H9 (cell line): ENCODE data around the gene C19orf47. TPM values are rescaled to one million over a fixed set of nuclear protein-coding genes. Genes with fewer than 3 reads are reported as not detected.
A peak's percentile ranks its signal among the peaks of the same experiment; 100 is the strongest.

Source experiments
- DNase-seq: peaks from one replicate; pipeline ENCODE4 v3.0.0-alpha.2; 2017
- H2AFZ ChIP-seq: one replicate; pipeline ENCODE4 v1.6.1; 2013; ENCODE audit warnings: mild to moderate bottlenecking, low read length, control low read depth, moderate library complexity
- H2AK5ac ChIP-seq: 2 replicates; pipeline ENCODE4 v1.6.1; 2013; ENCODE audit warnings: low read length, control low read depth, mixed read lengths; ENCODE audit not compliant: insufficient read length
- H2BK120ac ChIP-seq: one replicate; pipeline ENCODE4 v1.6.1; 2013; ENCODE audit warnings: low read depth, mild to moderate bottlenecking, low read length, control low read depth, inconsistent platforms; ENCODE audit not compliant: poor library complexity, severe bottlenecking
- H2BK12ac ChIP-seq: 2 replicates; pipeline ENCODE4 v1.6.1; 2013; ENCODE audit warnings: low read length, control low read depth, mixed read lengths, low read depth; ENCODE audit not compliant: insufficient read length
- H2BK15ac ChIP-seq: 2 replicates; pipeline ENCODE4 v1.6.1; 2013; ENCODE audit warnings: low read depth, low read length, control low read depth
- H2BK20ac ChIP-seq: one replicate; pipeline ENCODE4 v1.6.1; 2013; ENCODE audit warnings: low read depth, mild to moderate bottlenecking, low read length, control low read depth, inconsistent platforms; ENCODE audit not compliant: poor library complexity, severe bottlenecking
- H2BK5ac ChIP-seq: 2 replicates; pipeline ENCODE4 v1.6.1; 2013; ENCODE audit warnings: low read length, control low read depth, mixed read lengths; ENCODE audit not compliant: insufficient read length
- H3K14ac ChIP-seq: 2 replicates; pipeline ENCODE4 v1.6.1; 2013; ENCODE audit warnings: low read length, control low read depth; ENCODE audit not compliant: insufficient read depth
- H3K18ac ChIP-seq: 2 replicates; pipeline ENCODE4 v1.6.1; 2013; ENCODE audit warnings: low read depth, mild to moderate bottlenecking, mixed read lengths, low read length, control low read depth; ENCODE audit not compliant: insufficient read length
- H3K23ac ChIP-seq: 2 replicates; pipeline ENCODE4 v1.6.1; 2013; ENCODE audit warnings: low read length, control low read depth, mixed read lengths, low read depth; ENCODE audit not compliant: insufficient read length
- H3K23me2 ChIP-seq: 2 replicates; pipeline ENCODE4 v1.6.1; 2013; ENCODE audit warnings: low read depth, mild to moderate bottlenecking, mixed read lengths, low read length, control low read depth; ENCODE audit not compliant: insufficient read length, poor library complexity, severe bottlenecking
- H3K27ac ChIP-seq: 2 replicates; pipeline ENCODE4 v1.5.1; 2013; ENCODE audit warnings: low read length, control low read depth, mixed read lengths, low read depth; ENCODE audit not compliant: insufficient read length
- H3K27me3 ChIP-seq: 2 replicates; pipeline ENCODE4 v1.6.1; 2013; ENCODE audit warnings: low read length, control low read depth, inconsistent platforms; ENCODE audit not compliant: insufficient read depth
- H3K4ac ChIP-seq: 2 replicates; pipeline ENCODE4 v1.6.1; 2013; ENCODE audit warnings: low read depth, mild to moderate bottlenecking, control low read depth, inconsistent platforms, low read length, moderate library complexity
- H3K4me1 ChIP-seq: 2 replicates; pipeline ENCODE4 v1.6.1; 2013; ENCODE audit warnings: low read length, control low read depth, inconsistent platforms; ENCODE audit not compliant: insufficient read depth
- H3K4me2 ChIP-seq: 2 replicates; pipeline ENCODE4 v1.6.1; 2013; ENCODE audit warnings: low read length, control low read depth, mixed read lengths; ENCODE audit not compliant: insufficient read length, insufficient read depth
- H3K56ac ChIP-seq: 2 replicates; pipeline ENCODE4 v1.6.1; 2013; ENCODE audit warnings: low read depth, mild to moderate bottlenecking, mixed read lengths, low read length, control low read depth; ENCODE audit not compliant: insufficient read length
- H3K79me1 ChIP-seq: 2 replicates; pipeline ENCODE4 v1.6.1; 2013; ENCODE audit warnings: low read depth, mild to moderate bottlenecking, moderate library complexity, low read length, control low read depth, inconsistent platforms; ENCODE audit not compliant: insufficient read depth, poor library complexity, severe bottlenecking
- H3K79me2 ChIP-seq: 2 replicates; pipeline ENCODE4 v1.6.1; 2013; ENCODE audit warnings: low read length, control low read depth, inconsistent platforms; ENCODE audit not compliant: insufficient read depth
- H3K9ac ChIP-seq: 2 replicates; pipeline ENCODE4 v1.6.1; 2013; ENCODE audit warnings: low read length, control low read depth, mixed read lengths; ENCODE audit not compliant: insufficient read length; ENCODE audit errors: extremely low read depth
- H3K9me3 ChIP-seq: one replicate; pipeline ENCODE4 v1.6.1; 2013; ENCODE audit warnings: low read depth, low read length, inconsistent platforms; ENCODE audit not compliant: control insufficient read depth
- H3T11ph ChIP-seq: one replicate; pipeline ENCODE4 v1.6.1; 2013; ENCODE audit warnings: mild to moderate bottlenecking, low read length, control low read depth, inconsistent platforms
- H4K20me1 ChIP-seq: one replicate; pipeline ENCODE4 v1.6.1; 2013; ENCODE audit not compliant: control insufficient read depth, insufficient read length, insufficient read depth
- H4K5ac ChIP-seq: 2 replicates; pipeline ENCODE4 v1.6.1; 2013; ENCODE audit warnings: low read depth, mild to moderate bottlenecking, mixed read lengths, low read length, control low read depth; ENCODE audit not compliant: insufficient read length
- H4K8ac ChIP-seq: replicated peaks from 2 replicates; pipeline ENCODE4 v1.6.1; 2013; ENCODE audit warnings: low read length, control low read depth, mixed read lengths, low read depth; ENCODE audit not compliant: insufficient read length
- H4K91ac ChIP-seq: 2 replicates; pipeline ENCODE4 v1.6.1; 2013; ENCODE audit warnings: low read depth, mild to moderate bottlenecking, moderate library complexity, mixed read lengths, low read length, control low read depth; ENCODE audit not compliant: insufficient read length
- H3K27ac Mint-ChIP-seq, 3 experiments: 2 replicates in 2 of 3; 3 replicates in 1 of 3; pipeline ENCODE4 v1.8.0; 2020 to 2021; ENCODE audit warnings: mixed read lengths in 3 of 3, mild to moderate bottlenecking in 1 of 3, moderate library complexity in 1 of 3
- H3K27me3 Mint-ChIP-seq: 2 replicates; pipeline ENCODE4 v1.8.0; 2021; ENCODE audit warnings: low read depth, mild to moderate bottlenecking, moderate library complexity, mixed read lengths
- H3K36me3 Mint-ChIP-seq, 3 experiments: 2 replicates in 2 of 3; 3 replicates in 1 of 3; pipeline ENCODE4 v1.8.0; 2020 to 2021; ENCODE audit warnings: low read depth in 3 of 3, mixed read lengths in 3 of 3; ENCODE audit not compliant: insufficient read depth in 1 of 3
- H3K4me1 Mint-ChIP-seq, 2 experiments: 2 replicates each; pipeline ENCODE4 v1.8.0; 2020; ENCODE audit warnings: mixed read lengths in 2 of 2
- H3K4me3 Mint-ChIP-seq, 2 experiments: 2 replicates in 1 of 2; 3 replicates in 1 of 2; pipeline ENCODE4 v1.8.0; 2020 to 2021; ENCODE audit warnings: mild to moderate bottlenecking in 2 of 2, mixed read lengths in 2 of 2, moderate library complexity in 1 of 2
- H3K9me3 Mint-ChIP-seq, 2 experiments: 2 replicates in 1 of 2; 3 replicates in 1 of 2; pipeline ENCODE4 v1.8.0; 2020; ENCODE audit warnings: mild to moderate bottlenecking in 2 of 2, mixed read lengths in 2 of 2, moderate library complexity in 1 of 2
- CTCF ChIP-seq: fragments of 200-600 bp; sonication (generic); conservative IDR thresholded peaks from 3 replicates; pipeline ENCODE4 v1.8.0; 2021; ENCODE audit warnings: antibody characterized with exemption, mild to moderate bottlenecking
- WGBS: extraction: QIAGEN DNeasy Blood & Tissue Kit; methylation state at CpG from one replicate; pipeline ENCODE4 v1.1.7; 2013; ENCODE audit warnings: missing lambda C conversion rate, low lambda C conversion rate, mixed read lengths; ENCODE audit not compliant: insufficient read length; ENCODE audit errors: extremely low coverage; 5-methylcytosine and 5-hydroxymethylcytosine counted together
- total RNA-seq: library from RNA; stranded (reverse); gene quantifications from 2 replicates; pipeline ENCODE4 v1.2.1, GENCODE V29; 2021

The C19orf47 gene
- total RNA-seq, 1 experiment from 2014 or later = 19.4 TPM

DNA sequence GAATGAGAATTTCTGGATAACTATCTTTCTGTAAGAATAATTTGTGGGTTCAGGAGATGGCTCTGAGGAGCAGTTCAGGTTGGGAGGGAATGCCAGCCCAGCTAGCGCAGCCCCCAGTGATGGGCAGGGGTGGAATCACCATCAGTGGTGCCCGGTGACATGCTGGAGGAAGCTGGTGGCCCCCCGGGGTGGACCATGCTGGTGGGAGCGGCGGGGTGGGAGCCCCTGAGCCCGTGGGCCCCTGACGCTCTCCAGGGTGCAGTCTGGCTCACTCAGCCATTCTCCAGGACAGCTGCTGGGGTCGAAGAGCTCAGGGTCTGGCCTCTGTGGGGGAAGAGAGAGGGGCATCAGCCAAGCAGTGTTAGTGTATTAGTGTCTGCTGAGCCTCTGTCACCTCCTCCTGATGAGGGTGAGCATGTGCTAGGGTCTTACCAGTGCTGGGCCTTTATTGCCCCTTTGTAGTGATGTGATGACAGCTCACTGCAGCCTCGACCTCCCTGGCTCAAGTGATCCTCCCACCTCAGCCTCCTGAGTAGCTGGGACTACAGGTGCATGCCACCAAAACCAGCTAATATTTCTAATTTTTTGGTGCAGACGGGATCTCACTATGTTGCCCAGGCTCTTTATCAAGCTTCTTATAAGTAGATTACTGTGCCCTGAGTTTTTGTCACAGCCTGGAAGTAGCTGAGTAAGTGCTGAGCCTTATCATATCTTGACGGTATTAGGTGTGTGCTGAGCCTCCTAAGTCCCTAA, 31.4 kb upstream of the C19orf47 start:
- H3K9me3 Mint-ChIP-seq = no peaks in the 10 kb centered on the region

More for the DNA sequence above, 31.4 kb upstream of the C19orf47 start:
- Histone ChIP-seq H3K4ac (no peak overlapping the region), H4K91ac (no peak overlapping the region), H3K4me1 (no peaks in the 10 kb centered on the region), H3K9me3 (no peaks in the 10 kb centered on the region), H3K14ac (no peak overlapping the region), H3K9ac (no peak overlapping the region), H3K79me2 (no peaks in the 10 kb centered on the region), H4K20me1 (peaks cover 2% of the 10 kb centered on the region), H4K5ac (no peak overlapping the region), H2BK15ac (no peak overlapping the region), H3K23me2 (no peaks in the 10 kb centered on the region), H2BK20ac (no peak overlapping the region), H2BK12ac (no peak overlapping the region), H2AK5ac (no peak overlapping the region), H3K18ac (no peak overlapping the region), H2BK120ac (no peak overlapping the region), H4K8ac (no peak overlapping the region), H3K79me1 (no peaks in the 10 kb centered on the region), H3T11ph (no peak overlapping the region), H3K27ac (no peak overlapping the region), H3K23ac (no peak overlapping the region), H3K4me2 (no peak overlapping the region), H3K27me3 (no peaks in the 10 kb centered on the region), H2AFZ (no peak overlapping the region), H2BK5ac (no peak overlapping the region), H3K56ac (no peak overlapping the region)
- Mint-ChIP-seq H3K27me3 (peaks cover under 1% of the 10 kb centered on the region; the same call in 1 of the 2 replicates), H3K4me3 (peak overlapping the region in 1 of 2 experiments; percentile 35; a peak in 2 of 5 replicates), H3K27ac (peak overlapping the region in 2 of 3 experiments; percentile 62 to 74; a peak in 4 of 7 replicates), H3K36me3 (peaks cover 3 to 27% (median 19%) of the 10 kb centered on the region in 3 experiments; a peak in 6 of 7 replicates), H3K4me1 (peaks cover 4 to 9% of the 10 kb centered on the region in 2 experiments)
- no peak for DNase-seq
- no peak for TF ChIP-seq CTCF
- no CpG with 5 or more reads among the region's 11 CpGs for WGBS
